HS-5 (cell line): Measurements from ENCODE around the gene CFAP107.
"Not testable (repeated sequence)": the region's sequence is repeated elsewhere in the genome, so short reads cannot be mapped to it uniquely, and the experiment has no call there.

Source experiments
- DNase-seq: peaks from one replicate; pipeline ENCODE4 v3.0.0-alpha.2; 2012; ENCODE audit warnings: low read depth

CFAP107 gene, protein sequence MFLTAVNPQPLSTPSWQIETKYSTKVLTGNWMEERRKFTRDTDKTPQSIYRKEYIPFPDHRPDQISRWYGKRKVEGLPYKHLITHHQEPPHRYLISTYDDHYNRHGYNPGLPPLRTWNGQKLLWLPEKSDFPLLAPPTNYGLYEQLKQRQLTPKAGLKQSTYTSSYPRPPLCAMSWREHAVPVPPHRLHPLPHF

DNA sequence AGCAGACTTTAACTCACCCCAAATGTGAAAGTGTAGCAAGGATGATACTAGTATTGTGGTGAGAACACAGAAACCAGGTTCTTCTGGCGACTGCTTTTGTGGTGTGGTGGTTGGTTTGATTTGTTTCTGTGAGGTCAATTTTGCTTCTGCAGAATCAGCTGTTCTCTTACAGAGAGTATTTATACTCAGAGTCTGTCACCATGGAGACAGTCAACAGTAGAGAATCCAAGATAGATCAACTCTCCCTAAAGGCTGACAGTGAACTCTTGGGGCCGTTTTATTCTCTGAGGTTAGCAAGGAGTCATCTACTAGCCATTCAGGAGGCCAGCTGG is at the start of gene CFAP107:
TSS of gene CFAP107 (plus strand) at position 209 of the 332 bp plus-strand sequence. CDS start 231 bp downstream, outside the sequence.
- no peak for DNase-seq

DNA sequence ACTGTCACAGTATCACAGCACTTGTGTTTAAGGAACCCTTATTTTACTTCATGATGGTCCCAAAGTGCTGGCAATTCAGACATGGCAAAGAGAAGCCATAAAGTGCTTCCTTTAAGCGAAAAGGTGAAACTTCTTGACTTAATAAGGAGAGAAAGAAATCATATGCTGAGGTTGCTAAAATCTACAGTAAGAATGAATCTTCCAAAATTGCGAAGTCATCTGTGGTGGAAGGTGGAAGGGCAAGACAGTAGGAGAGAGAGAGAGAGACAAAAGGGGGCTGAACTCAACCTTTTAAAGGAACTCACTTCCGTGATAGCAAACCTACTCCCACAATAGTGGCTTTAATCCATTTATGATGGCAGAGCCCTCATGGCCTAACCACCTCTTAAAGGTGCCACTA is 49.3 kb upstream of the CFAP107 start:
- DNase-seq, result no peak

DNA sequence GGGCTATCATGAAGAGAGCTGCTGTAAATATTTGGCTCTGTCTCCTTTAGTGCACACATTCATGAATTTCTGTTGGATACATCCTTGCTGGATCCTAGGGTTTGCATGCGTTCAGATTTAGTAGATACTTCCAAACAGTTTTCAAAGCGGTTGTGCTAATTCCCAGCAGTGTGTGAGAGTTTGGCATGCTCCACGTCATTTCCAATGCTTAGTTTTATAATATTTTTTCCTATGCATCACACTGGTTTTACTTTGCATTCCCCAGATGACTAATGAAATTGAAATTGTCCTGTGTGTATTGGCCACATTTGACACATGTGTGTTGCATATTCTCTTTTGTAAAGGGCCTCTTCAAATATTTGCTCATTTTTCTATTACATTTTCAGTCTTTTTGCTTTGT is 48.6 kb upstream of the CFAP107 start:
- DNase-seq, result peak; percentile 75

DNA sequence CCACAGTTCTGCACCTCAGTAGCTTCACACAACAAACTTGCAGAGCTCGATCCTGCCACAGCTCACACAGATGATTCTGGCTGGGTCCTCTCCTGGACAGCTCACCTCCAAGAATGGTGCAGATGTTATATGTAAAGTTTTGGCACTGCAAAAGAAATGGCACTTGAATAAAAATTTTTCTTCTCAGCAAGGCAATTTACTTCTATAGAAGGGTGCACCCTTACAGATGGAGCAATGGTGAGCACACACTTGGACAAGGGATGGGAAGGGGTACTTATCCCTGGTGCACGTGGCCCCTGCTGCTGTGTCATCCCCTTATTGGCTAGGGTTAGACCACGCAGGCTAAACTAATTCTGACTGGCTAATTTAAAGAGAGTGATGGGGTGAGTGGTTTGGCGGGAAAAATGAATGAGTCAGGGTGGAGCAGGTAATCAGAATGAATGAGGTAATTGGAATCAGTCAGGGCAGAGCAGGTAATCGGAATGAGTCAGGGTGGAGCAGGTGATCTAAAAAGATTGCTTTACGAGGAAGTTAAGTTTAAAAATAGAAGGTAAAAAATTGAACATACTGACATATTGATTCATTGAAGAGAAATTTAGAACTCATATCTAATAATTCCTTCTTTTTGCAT is 42.1 kb upstream of the CFAP107 start:
- no peak for DNase-seq

DNA sequence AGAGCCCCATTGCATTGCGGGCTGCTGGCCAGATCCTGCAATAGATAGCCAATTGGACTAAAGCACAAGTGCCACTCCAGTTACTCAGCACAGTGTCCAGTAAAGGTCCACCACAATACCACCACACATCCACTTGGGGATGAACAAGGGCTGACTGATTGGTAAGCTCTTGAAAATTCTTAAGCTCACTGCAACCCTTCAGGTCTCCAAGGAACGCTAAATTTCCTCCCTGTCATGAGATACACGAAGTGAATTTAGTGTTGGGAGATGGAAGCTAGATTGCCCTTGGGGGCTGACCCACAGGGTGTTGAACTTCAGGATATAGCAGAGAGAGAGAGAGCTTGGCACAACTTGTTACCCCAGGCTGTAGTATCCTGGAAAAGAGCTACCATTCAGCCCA is 39.9 kb upstream of the CFAP107 start:
- no peak for DNase-seq

DNA sequence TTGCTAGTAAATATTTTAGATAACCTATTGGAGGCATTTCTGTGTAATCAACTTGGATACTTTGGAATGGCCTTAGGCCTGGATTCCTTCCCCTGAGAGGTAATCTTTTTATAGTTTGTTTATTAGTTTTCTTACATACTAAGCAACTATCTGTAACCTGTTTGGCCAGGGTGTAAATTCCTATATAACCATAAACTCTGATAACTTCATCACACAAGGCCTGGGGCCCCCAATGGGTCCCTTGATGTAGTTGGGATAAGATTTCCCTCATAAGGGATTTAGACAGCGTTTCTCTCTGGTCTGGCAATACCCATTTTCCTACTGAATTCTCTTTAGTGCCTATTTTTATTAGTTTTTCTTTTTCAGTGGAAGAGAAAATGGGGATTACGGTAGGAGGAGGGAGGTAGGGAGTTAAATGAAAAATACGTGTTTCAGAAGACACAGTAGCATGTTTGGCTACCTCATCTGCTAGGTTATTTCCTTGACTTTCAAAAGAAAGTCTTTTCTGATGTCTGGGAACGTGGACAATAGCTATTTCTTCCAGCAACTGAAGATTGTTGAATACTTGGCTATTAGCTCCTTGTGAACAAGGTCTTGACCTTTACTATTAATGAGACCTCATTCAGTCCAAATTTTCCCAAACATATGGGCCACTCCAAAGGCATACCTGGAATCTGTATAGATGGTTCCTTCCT is 37.5 kb upstream of the CFAP107 start:
- DNase-seq, result no peak

DNA sequence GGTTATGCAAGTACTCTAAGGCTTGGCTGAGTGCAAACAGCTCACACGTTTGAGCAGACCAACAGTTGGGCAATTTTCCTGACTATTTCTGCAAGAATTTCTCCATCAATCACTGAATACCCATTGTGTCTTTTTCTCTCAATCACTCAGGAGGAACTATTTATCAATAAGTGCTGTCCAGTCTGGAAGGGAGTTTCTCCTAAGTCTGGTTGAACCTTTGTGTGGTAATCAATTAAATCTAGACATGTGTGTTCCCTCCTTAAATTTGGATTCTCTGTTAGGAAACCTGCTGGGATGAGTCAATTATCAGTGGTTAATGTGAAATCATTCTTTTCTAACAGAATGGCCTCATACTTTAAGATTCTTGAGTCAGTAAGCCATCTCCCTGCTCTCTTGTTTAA is 36.9 kb upstream of the CFAP107 start:
- DNase-seq, result peak; percentile 68

DNA sequence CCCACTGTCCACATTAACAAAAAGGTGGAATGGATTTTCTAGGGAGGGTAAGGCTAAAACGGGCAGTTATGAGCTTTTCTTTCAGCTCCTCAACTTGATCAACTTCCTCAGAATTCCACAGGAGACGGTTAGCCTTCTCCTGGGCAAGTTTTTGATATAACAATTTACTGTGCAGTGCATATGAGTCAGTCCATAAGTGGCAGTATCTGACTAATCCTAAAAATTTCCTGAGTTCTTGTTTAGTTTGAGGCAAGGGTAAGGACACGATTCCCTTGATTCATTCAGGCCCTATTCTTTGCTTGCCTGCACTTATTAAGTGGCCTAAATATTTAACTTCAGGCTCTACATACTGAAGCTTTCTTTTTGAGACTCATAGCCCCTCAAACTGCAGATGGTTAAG is 36.3 kb upstream of the CFAP107 start:
- DNase-seq, result peak; percentile 53

DNA sequence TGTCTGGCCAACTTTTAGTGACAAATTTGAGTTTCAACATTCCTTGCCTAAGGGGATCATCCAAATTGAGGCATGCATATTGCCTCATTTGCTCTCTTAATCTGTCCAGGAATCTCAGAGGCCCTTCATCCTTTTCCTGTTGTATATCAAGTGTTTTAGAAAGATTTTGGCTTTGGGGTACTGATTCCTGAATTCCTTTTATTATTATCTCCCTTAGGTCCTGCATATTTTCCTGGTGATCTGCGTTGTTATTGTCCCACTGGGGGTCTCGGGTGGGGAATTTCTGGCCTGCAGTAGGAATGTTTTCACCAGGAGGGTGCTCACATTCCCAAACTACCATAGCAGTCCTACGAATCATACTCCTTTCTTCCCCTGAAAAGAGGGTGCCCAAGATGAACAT is 34.5 kb upstream of the CFAP107 start:
- DNase-seq, result peak; percentile 40

DNA sequence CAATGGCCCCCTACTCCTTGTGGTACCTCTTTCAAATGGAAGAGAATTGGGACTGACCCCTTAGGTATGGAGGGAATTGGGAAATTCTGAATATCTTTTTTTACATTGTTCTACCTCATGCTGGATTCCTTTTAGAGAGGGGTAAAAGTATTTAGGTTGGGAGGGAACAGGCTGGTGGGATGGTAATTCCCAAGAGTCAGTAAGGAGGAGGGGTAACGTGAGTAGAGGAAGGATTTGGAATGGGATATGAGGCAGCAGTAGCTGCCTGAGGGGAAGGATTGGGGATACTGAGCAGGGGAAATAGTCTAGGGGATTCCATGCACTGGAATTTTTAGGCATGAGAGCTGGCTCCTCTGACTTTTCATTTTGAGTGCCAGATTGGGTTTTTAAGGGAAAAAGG is 33.9 kb upstream of the CFAP107 start:
- DNase-seq, result no peak

DNA sequence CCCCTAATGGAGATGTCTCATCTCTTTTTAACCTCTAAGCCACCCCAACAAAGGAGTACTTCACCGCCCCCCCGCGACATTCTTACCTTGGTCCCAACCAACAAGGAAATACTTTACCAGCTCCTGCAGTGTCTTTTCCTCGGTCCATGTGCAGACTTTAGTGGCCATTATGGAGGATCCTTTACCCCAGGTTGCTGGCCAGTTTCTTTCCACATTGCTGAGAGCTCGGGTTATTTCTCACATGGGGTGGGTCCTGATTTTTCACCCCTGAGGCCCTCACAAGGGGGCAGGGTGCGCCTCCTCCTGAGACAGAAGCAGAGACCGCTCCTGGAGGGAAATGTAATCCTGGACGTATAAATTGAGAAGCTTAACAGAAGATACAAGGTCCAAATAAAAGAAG is 33.1 kb upstream of the CFAP107 start:
- no peak for DNase-seq

DNA sequence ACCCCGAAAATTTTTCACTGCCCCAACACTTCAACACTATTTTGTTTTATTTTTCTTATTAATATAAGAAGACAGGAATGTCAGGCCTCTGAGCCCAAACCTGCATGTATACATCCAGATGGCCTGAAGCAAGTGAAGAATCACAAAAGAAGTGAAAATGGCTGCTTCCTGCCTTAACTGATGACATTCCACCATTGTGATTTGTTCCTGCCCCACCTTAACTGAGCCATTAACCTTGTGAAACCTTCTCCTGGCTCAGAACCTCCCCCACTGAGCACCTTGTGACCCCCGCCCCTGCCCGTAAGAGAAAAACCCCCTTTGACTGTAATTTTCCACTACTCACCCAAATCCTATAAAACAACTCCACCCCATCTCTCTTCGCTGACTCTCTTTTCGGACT is 32.3 kb upstream of the CFAP107 start:
- DNase-seq, result not testable (repeated sequence)

DNA sequence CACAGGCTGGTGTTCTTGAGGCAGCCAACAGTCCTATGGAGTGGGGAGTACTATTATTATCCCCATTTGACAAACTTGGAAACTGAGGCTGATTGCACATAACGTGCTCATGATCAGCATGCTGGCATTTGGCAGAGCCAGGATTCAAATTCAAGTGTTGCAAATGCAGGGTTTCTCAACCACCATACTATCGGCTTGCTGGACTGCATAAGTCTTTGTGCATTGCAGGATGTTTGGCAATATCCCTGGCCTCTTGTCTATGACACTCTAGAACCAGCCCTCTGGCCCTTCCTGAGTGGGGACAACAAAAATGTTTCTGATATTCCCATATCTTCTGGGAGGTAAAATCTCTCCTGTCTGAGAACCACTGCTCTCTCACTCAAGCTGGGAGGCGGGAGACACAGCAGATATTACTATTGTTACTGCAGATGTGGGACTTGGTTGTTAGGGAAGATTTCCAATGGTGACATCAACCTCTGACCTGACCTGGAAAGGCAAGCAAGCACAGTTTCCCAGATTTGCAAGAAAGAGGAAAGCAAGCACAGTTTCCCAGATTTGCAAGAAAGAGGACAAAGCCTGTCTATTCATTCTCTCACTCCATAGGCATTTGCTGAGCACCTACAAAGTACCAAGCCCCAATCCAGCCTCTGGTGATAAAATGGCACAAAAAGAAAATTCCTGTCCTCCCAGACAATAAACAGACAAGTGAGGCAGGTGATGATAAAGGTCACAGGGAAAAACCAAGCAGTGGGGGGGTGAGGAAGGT is 31.1 kb upstream of the CFAP107 start:
- no peak for DNase-seq

DNA sequence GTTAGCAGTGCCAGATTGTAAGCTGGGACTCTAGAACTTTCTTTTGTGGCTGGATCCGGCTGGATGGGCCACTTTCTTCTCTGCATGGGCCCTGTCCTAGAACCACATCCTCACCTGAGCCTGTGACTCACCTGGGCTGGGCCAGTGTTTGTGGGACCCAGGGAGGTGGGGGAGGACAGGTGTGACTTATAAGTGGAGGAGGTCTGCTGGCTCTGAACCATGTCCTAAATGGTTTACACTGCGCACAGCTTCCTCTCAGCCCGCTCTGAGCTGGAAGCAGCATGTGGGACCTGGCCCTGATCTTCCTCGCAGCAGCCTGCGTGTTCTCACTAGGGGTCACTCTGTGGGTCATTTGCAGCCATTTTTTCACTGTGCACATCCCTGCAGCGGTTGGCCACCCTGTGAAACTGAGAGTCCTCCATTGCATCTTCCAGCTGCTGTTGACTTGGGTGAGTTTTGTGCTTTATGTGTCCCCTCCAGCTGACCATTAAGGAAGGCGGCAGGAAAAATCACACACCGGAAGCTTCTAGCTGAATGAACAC is 30.0 kb upstream of the CFAP107 start, which contains the start of gene AADACL3:
TSS of gene AADACL3 (plus strand) at position 215 of the 542 bp plus-strand sequence. CDS start at position 282, 67 bp downstream.
- DNase-seq, result no peak

DNA sequence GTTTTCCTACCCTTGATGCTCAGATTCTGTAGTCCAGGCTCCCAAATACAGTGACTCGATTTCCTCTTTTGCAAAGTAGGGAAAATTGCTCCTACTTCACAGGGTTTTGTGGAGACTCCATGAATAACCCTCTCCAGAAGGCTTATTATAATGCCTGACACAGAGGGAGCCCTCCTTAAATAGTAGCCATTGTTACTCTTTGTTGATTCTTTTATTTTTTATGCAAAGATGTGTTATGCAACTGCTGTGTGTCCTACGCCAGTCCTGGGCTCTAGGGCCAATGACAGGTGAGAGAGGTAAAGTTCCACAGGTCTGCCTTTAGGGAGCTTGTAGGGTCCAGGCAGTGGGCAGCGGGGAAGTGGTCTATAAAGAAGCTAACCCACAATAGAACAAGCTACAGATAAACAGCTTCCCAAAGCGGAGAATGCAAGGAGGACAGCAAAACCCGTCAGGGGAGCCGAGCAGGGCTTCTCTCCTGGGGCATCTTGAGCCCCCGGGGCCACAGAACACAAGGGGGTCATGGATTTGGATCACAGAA is 28.6 kb upstream of the CFAP107 start:
- DNase-seq, result no peak

DNA sequence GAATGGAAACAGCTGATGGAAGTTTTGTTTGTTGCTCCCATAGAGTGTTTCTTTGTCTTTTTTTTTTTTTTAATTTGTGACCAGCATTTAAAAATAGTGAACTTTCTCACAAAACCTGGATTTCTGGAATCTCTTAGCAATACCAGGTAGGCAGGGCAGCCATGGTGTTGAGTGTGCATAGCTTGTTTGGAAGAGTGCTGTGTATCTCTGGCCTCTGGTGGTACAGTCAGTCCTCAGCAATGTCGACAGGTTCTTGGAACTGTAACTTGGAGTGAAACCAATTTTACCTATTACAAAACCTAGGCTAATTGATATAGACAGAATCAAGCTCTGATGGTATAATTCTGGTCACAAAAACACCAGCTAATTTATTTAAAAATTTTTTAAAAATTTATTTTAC is 23.4 kb upstream of the CFAP107 start:
- DNase-seq, result no peak

DNA sequence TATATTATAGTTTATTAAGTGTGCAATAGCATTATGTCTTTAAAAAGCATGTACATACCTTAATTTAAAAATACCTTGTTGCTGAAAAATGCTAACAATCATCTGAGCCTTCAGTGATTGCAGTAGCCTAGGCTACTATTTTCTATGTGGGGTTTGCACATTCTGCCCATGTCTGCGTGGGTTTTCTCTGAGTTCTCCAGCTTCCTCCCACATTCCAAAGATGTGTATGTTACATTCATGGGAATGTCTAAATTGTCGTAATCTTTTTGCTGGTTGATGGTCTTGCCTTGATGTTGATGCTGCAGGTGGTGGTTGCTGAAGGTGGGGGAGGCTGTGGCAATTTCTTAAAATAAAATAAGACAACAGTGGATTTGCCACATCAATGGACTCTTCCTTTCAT is 17.6 kb upstream of the CFAP107 start:
- no peak for DNase-seq

DNA sequence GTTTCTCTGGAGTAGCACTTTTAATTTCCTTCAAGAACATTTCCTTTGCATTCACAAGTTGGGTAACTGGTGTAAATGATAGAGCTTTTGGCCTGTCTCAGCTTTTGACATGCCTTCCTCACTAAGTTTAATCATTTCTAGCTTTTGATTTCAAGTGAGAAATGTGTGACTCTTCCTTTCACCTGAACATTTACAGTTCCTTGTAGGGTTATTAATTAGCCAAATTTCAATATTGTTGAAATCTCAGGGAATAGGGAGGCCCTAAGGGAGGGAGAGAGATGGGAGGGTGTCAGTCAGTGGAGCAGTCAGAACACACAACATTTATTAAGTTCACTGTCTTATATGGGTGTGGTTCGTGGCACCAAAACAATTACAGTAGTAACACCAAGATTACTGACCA is 15.8 kb upstream of the CFAP107 start:
- no peak for DNase-seq

DNA sequence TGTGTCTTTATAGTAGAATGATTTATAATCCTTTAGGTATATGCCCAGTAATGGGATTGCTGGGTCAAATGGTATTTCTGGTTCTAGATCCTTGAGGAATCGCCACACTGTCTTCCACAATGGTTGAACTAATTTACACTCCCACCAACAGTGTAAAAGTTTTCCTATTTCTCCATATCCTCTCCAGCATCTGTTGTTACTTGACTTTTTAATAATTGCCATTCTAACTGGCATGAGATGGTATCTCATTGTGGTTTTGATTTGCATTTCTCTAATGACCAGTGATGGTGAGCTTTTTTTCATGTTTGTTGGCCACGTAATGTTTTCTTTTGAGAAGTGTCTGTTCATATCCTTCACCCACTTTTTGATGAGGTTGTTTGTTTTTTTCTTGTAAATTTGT is 14.9 kb upstream of the CFAP107 start:
- DNase-seq, result not testable (repeated sequence)

DNA sequence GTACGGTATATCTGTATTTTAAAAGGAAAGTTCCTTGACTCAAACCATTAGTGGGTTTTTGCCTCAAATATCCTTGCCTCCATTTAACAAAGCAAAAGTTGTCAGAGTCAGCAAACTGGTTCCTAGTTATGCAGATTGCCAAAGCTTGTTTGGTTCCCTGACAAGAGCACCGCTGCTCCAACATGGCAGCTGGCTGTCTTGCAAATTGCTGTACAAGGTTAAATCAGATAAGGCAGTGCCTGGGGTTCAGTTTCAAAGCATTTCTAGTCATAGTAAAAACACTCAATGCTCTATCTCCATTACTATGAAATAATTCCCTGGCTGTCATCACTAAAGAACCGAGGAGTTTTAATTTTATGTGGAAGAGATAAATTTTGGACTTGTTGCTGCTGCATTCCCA is 11.3 kb upstream of the CFAP107 start:
- no peak for DNase-seq

DNA sequence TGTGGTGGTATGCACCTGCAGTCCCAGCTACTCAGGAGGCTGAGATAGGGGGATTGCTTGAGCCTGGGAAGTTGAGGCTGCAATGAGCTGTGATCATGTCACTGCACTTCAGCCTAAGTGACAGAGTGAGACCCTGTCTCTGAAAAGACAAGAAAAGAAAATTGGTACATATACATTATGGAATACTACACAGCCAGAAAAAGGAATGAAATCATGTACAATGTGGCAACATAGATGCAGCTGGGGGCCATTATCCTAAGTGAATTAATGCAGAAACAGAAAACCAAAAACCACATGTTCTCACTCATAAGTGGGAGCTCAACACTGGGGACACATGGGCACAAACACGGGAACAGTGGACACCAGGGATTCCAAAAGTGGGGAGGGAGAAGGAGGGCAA is 7.1 kb upstream of the CFAP107 start:
- DNase-seq, result no peak

DNA sequence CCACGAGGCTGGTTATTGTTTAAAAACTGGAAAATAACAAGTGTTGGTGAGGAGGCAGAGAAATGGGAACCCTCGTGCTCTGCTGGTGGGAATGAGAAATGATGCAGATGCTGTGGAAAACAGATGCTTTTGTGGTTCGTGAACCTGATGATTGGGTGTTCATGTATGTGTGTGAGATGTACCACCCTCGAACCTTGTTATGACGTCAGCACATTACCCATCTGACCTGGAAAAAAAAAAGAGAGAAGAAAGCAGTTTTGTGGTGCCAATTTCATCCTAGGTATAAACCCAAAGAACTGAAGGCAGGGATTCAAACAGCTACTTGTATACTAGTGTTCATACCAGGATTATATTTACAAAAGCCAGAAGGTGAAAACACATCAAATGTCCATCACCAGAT is 6.4 kb upstream of the CFAP107 start:
- DNase-seq, result no peak
